ENCODE data around the gene CLDN8. TPM values are rescaled to one million over a fixed set of nuclear protein-coding genes. Genes with fewer than 3 reads are reported as not detected.

CLDN8 gene
- total and polyA plus RNA-seq, 7 experiments from 2014 or later: not detected

DNA sequence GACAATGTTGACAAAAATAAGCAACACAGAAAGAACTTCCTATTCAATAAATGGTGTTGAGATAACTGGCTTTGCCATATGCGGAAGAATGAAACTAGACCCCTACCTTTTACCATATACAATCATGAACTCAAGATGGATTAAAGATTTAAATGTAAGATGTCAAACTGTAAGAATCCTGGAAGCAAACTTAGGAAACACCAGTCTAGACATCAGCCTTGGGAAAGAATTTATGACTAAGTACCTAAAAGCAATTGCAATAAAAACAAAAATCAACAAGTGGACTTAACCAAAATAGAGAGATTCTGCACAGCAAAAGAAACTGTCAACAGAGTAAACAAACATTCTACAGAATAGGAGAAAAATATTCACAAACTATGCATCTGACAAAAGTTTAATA, 16.1 kb upstream of the CLDN8 start:
- CTCF ChIA-PET: no interaction called here
- no peak overlapping the region for H3K4me3 Mint-ChIP-seq
- Histone ChIP-seq H3K4me1 (ENCODE audit: control insufficient read depth in 2 of 2, insufficient read depth in 2 of 2, low read length in 2 of 2) (no peaks in the 10 kb centered on the region), H3K36me3 (ENCODE audit: control insufficient read depth in 2 of 3, insufficient read depth in 3 of 3, low read length in 3 of 3) (no peaks in the 10 kb centered on the region), H3K4me3 (ENCODE audit: low read length) (no peak overlapping the region), H3K27me3 (ENCODE audit: control insufficient read depth in 2 of 2, insufficient read depth in 2 of 2, low read length in 2 of 2) (no peaks in the 10 kb centered on the region), H3K27ac (ENCODE audit: low read depth, low read length) (no peak overlapping the region), H3K9me3 (ENCODE audit: control insufficient read depth in 2 of 3, low read length in 3 of 3) (no peaks in the 10 kb centered on the region)
- no peak for DNase-seq
- no peak overlapping the region for H3K27ac Mint-ChIP-seq
- peaks cover 0 to 7% (median 0%) of the 10 kb centered on the region in 11 donors for H3K9me3 Mint-ChIP-seq
- peaks cover 0 to 7% (median 0%) of the 10 kb centered on the region in 5 donors for H3K27me3 Mint-ChIP-seq
- POLR2A ChIA-PET: no interaction called here
- no peak for ATAC-seq
- H3K4me1 Mint-ChIP-seq: no peaks in the 10 kb centered on the region
- no peaks in the 10 kb centered on the region for H3K36me3 Mint-ChIP-seq
- intact Hi-C loops (cut with micrococcal nuclease): no loop called here

DNA sequence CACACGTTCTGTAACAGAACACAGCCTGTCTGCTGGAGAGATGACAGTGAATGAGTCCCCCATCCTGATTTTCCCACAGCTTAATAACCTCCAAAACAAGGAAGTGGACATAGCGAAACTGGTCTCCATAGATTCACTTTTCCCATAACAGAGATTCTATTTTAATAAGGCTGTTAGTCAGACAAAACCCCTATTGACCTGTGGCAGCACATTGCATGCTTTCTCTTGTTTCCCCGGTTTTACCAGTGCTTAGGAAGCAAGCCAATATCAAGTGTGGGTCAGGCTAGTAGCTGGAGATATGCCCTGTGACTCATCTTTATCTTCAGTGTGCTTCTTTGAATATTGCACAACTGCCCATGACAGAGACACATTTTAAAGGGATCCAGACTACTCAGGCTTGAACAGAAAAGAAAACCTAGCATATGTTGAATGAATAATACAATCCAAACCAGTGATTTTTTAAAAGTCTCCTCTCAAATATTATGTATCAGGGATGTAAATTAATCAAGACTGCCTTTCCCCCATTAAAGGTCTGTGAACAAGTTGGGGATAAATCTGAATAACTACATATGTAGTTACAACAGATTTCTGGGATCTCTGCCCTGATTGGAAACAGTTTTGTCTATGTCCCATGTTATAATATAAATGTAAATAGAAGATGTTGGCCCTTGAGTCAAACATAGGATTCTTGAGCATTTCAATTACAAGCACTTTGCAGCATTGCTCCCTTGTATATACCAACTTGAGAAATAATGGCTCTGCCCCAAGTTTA, 11.9 kb upstream of the CLDN8 start:
- POLR2A ChIA-PET: no interaction called here

DNA sequence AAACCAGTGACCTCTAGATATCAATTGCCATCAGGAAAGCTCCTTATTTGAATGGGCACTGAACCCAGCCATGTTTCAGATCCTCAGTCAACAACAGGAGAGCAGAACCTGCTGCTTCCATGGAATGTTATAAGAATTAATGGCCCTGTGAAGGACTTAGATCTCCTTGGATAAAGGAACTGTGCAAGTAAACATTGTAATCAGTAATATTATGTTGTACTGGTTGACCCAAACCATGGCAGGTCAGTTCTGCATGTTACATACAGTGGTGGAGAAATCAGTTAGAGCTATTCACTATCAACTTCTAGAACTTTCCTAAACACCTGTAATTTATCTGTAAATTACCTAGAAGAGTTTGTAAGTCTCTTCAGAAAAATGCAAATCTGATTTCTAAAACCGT, 11.2 kb upstream of the CLDN8 start:
- intact Hi-C loops (cut with micrococcal nuclease): no loop called here
- Histone ChIP-seq H3K4me3 (ENCODE audit: low read length) (no peak overlapping the region), H3K27ac (ENCODE audit: low read depth, low read length) (no peak overlapping the region), H3K4me1 (ENCODE audit: control insufficient read depth in 2 of 2, insufficient read depth in 2 of 2, low read length in 2 of 2) (no peaks in the 10 kb centered on the region), H3K27me3 (ENCODE audit: control insufficient read depth in 2 of 2, insufficient read depth in 2 of 2, low read length in 2 of 2) (no peaks in the 10 kb centered on the region), H3K36me3 (ENCODE audit: control insufficient read depth in 2 of 3, insufficient read depth in 3 of 3, low read length in 3 of 3) (no peaks in the 10 kb centered on the region), H3K9me3 (ENCODE audit: control insufficient read depth in 2 of 3, low read length in 3 of 3) (no peaks in the 10 kb centered on the region)
- Mint-ChIP-seq H3K4me3 (no peak overlapping the region), H3K4me1 (no peaks in the 10 kb centered on the region), H3K27me3 (peaks cover 0 to 7% (median 0%) of the 10 kb centered on the region in 5 donors), H3K36me3 (no peaks in the 10 kb centered on the region), H3K9me3 (peaks cover 0 to 8% (median 0%) of the 10 kb centered on the region in 11 donors), H3K27ac (no peak overlapping the region)
- CTCF ChIA-PET: no interaction called here
- no peak for ATAC-seq
- DNase-seq: no peak
- POLR2A ChIA-PET: no interaction called here

More for the DNA sequence above, 11.9 kb upstream of the CLDN8 start:
- Histone ChIP-seq H3K9me3 (ENCODE audit: control insufficient read depth in 2 of 3, low read length in 3 of 3) (no peaks in the 10 kb centered on the region), H3K36me3 (ENCODE audit: control insufficient read depth in 2 of 3, insufficient read depth in 3 of 3, low read length in 3 of 3) (no peaks in the 10 kb centered on the region), H3K4me1 (ENCODE audit: control insufficient read depth in 2 of 2, insufficient read depth in 2 of 2, low read length in 2 of 2) (no peaks in the 10 kb centered on the region), H3K4me3 (ENCODE audit: low read length) (no peak overlapping the region), H3K27me3 (ENCODE audit: control insufficient read depth in 2 of 2, insufficient read depth in 2 of 2, low read length in 2 of 2) (no peaks in the 10 kb centered on the region), H3K27ac (ENCODE audit: low read depth, low read length) (no peak overlapping the region)
- peaks cover 0 to 7% (median 0%) of the 10 kb centered on the region in 5 donors for H3K27me3 Mint-ChIP-seq
- no peaks in the 10 kb centered on the region for H3K36me3 Mint-ChIP-seq
- no peak overlapping the region for H3K27ac Mint-ChIP-seq
- CTCF ChIA-PET: no interaction called here
- H3K9me3 Mint-ChIP-seq: peaks cover 0 to 8% (median 0%) of the 10 kb centered on the region in 11 donors
- intact Hi-C loops (cut with micrococcal nuclease): no loop called here
- DNase-seq: no peak
- no peak overlapping the region for H3K4me3 Mint-ChIP-seq
- ATAC-seq: no peak
- H3K4me1 Mint-ChIP-seq: no peaks in the 10 kb centered on the region

DNA sequence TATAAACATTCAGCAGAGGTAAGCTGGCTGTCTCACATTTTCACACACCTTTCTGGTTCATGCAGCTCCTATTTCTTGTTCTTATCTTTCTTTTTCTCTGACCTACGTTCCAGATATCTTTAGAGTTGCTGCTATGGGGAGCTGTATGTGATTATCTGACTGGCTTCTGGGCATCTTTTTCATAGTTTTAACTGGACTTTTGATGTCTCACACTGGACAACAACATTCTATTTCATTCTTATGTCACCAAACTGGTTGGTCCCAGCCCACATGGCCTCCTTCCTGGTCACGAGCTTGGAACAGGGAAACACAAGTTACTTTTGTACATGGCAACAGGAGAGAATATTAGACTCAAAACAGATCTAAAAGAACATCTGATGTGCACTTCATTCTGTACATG, 7.7 kb upstream of the CLDN8 start:
- ChIA-PET CTCF (no interaction called here), POLR2A (no interaction called here)
- intact Hi-C loops (cut with micrococcal nuclease): no loop called here
- Mint-ChIP-seq H3K36me3 (no peaks in the 10 kb centered on the region), H3K27me3 (peaks cover 0 to 4% (median 3%) of the 10 kb centered on the region in 5 donors), H3K4me3 (no peak overlapping the region), H3K9me3 (peaks cover 0 to 1% (median 0%) of the 10 kb centered on the region in 11 donors), H3K4me1 (no peaks in the 10 kb centered on the region), H3K27ac (no peak overlapping the region)
- no peak overlapping the region for H3K4me3 ChIP-seq (ENCODE audit: low read length)
- H3K27me3 ChIP-seq (ENCODE audit: control insufficient read depth in 2 of 2, insufficient read depth in 2 of 2, low read length in 2 of 2): no peaks in the 10 kb centered on the region
- DNase-seq: no peak
- no peaks in the 10 kb centered on the region for H3K4me1 ChIP-seq (ENCODE audit: control insufficient read depth in 2 of 2, insufficient read depth in 2 of 2, low read length in 2 of 2)
- no peaks in the 10 kb centered on the region for H3K9me3 ChIP-seq (ENCODE audit: control insufficient read depth in 2 of 3, low read length in 3 of 3)
- ATAC-seq: no peak
- no peaks in the 10 kb centered on the region for H3K36me3 ChIP-seq (ENCODE audit: control insufficient read depth in 2 of 3, insufficient read depth in 3 of 3, low read length in 3 of 3)
- no peak overlapping the region for H3K27ac ChIP-seq (ENCODE audit: low read depth, low read length)

GRCh38 chr21:30222724-30223123, 6.8 kb upstream of the CLDN8 start:
- Histone ChIP-seq H3K36me3 (ENCODE audit: control insufficient read depth in 2 of 3, insufficient read depth in 3 of 3, low read length in 3 of 3) (no peaks in the 10 kb centered on the region), H3K27me3 (ENCODE audit: control insufficient read depth in 2 of 2, insufficient read depth in 2 of 2, low read length in 2 of 2) (no peaks in the 10 kb centered on the region), H3K4me1 (ENCODE audit: control insufficient read depth in 2 of 2, insufficient read depth in 2 of 2, low read length in 2 of 2) (no peaks in the 10 kb centered on the region), H3K9me3 (ENCODE audit: control insufficient read depth in 2 of 3, low read length in 3 of 3) (no peaks in the 10 kb centered on the region), H3K27ac (ENCODE audit: low read depth, low read length) (no peak overlapping the region), H3K4me3 (ENCODE audit: low read length) (no peak overlapping the region)
- Mint-ChIP-seq H3K27me3 (peaks cover 0 to 4% (median 3%) of the 10 kb centered on the region in 5 donors), H3K9me3 (peaks cover 0 to 1% (median 0%) of the 10 kb centered on the region in 11 donors), H3K36me3 (no peaks in the 10 kb centered on the region), H3K4me1 (no peaks in the 10 kb centered on the region), H3K4me3 (no peak overlapping the region), H3K27ac (no peak overlapping the region)
- ATAC-seq (no peak), DNase-seq (no peak)
- intact Hi-C loops (cut with micrococcal nuclease): no loop called here
- CTCF ChIA-PET: no interaction called here
- POLR2A ChIA-PET: no interaction called here

- ChIA-PET CTCF (no interaction called here), POLR2A (no interaction called here)
- H3K27me3 ChIP-seq (ENCODE audit: control insufficient read depth in 2 of 2, insufficient read depth in 2 of 2, low read length in 2 of 2): no peaks in the 10 kb centered on the region
- Mint-ChIP-seq H3K4me1 (no peaks in the 10 kb centered on the region), H3K36me3 (no peaks in the 10 kb centered on the region), H3K9me3 (peaks cover 0 to 5% (median 0%) of the 10 kb centered on the region in 11 donors), H3K27ac (no peak overlapping the region), H3K27me3 (peaks cover 0 to 16% (median 6%) of the 10 kb centered on the region in 5 donors), H3K4me3 (no peak overlapping the region)
- H3K9me3 ChIP-seq (ENCODE audit: control insufficient read depth in 2 of 3, low read length in 3 of 3): no peaks in the 10 kb centered on the region
- H3K36me3 ChIP-seq (ENCODE audit: control insufficient read depth in 2 of 3, insufficient read depth in 3 of 3, low read length in 3 of 3): no peaks in the 10 kb centered on the region
- intact Hi-C loops (cut with micrococcal nuclease): no loop called here
- no peak for DNase-seq
- no peak overlapping the region for H3K27ac ChIP-seq (ENCODE audit: low read depth, low read length)
- no peak overlapping the region for H3K4me3 ChIP-seq (ENCODE audit: low read length)
- ATAC-seq: no peak
- no peaks in the 10 kb centered on the region for H3K4me1 ChIP-seq (ENCODE audit: control insufficient read depth in 2 of 2, insufficient read depth in 2 of 2, low read length in 2 of 2)
Measured at GRCh38 chr21:30211071-30211470, 4.8 kb downstream of the CLDN8 start.

DNA sequence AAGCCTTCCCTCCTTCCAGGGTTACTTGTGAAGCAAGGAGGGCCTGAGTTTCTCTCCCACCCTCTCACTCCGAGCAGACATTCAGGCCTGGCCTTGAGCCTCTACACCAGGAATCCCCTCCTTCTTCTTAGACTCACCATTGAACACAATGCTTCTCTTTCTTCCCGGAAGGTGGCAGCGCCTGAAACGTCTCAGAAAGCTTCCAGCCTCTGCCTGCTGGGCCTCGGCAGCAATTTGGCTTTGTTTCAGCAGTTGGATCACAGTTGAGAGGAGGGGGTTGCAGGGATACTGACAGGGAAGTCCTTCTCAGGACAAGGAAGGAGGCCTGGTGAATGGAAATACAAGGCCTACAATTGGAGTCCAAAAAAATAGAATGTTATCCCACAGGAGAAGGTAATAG, 6.3 kb downstream of the CLDN8 start:
- ChIA-PET CTCF (no interaction called here), POLR2A (no interaction called here)
- Histone ChIP-seq H3K9me3 (ENCODE audit: control insufficient read depth in 2 of 3, low read length in 3 of 3) (no peaks in the 10 kb centered on the region), H3K36me3 (ENCODE audit: control insufficient read depth in 2 of 3, insufficient read depth in 3 of 3, low read length in 3 of 3) (no peaks in the 10 kb centered on the region), H3K4me1 (ENCODE audit: control insufficient read depth in 2 of 2, insufficient read depth in 2 of 2, low read length in 2 of 2) (no peaks in the 10 kb centered on the region), H3K27ac (ENCODE audit: low read depth, low read length) (no peak overlapping the region), H3K4me3 (ENCODE audit: low read length) (no peak overlapping the region), H3K27me3 (ENCODE audit: control insufficient read depth in 2 of 2, insufficient read depth in 2 of 2, low read length in 2 of 2) (no peaks in the 10 kb centered on the region)
- H3K9me3 Mint-ChIP-seq: peaks cover 0 to 5% (median 0%) of the 10 kb centered on the region in 11 donors
- intact Hi-C loops (cut with micrococcal nuclease): no loop called here
- no peak overlapping the region for H3K27ac Mint-ChIP-seq
- H3K27me3 Mint-ChIP-seq: peaks cover 0 to 16% (median 6%) of the 10 kb centered on the region in 5 donors
- H3K4me1 Mint-ChIP-seq: no peaks in the 10 kb centered on the region
- ATAC-seq (no peak), DNase-seq (no peak)
- H3K4me3 Mint-ChIP-seq: no peak overlapping the region
- no peaks in the 10 kb centered on the region for H3K36me3 Mint-ChIP-seq
